ENCODE data around the gene WDR20.

- no peak for TF ChIP-seq CTCF (IDR thresholded peaks at IDR 0.05)
- TF ChIP-seq POLR2A (IDR thresholded peaks at IDR 0.05), result no peak
These were observed 61.1 kb downstream of the WDR20 start for GRCh38 chr14:102200690-102201352.

Data from Peyer's patch (tissue), 4 donors.